ENCODE measurements around the gene FOXN3. TPM values are rescaled to one million over a fixed set of nuclear protein-coding genes. Genes with fewer than 3 reads are reported as not detected.

The FOXN3 gene
- total RNA-seq, 4 donors from 2014 or later = 66.1 to 130 (median 109) TPM

GRCh38 chr14:89309670-89310177 lies 107.3 kb downstream of the FOXN3 start:
- 94% methylated on average over 11 of the region's 11 CpGs; no CpG with 5 or more reads in 1 of the 2 donors for WGBS, 2 donors (ENCODE audit: low coverage in 1 of 2)
- in situ Hi-C loops (cut with MboI; ENCODE audit: low pct_ligation_motif_present in 1 of 4, low pct_unique_long_range_greater_than_20kb in 1 of 4, low sequenced_read_pairs in 3 of 4) (loop anchor here in 1 of 4 donors (10.0 kb wide), 1 partner anchor 605 kb away; no protein-coding TSS in a partner anchor), intact Hi-C loops (cut with DNase I; ENCODE audit: low total_unique reads) (no loop called here)
- H3K36me3 ChIP-seq = no peaks in the 10 kb centered on the region
- peaks cover 13 to 32% (median 18%) of the 10 kb centered on the region in 4 donors for H3K4me1 ChIP-seq
- no peak for DNase-seq
- H3K9me3 ChIP-seq = no peaks in the 10 kb centered on the region
- no peaks in the 10 kb centered on the region for H3K27me3 ChIP-seq
- no peak overlapping the region for H3K27ac ChIP-seq
- TF ChIP-seq POLR2A (IDR thresholded peaks at IDR 0.05) = no peak
- no peak for TF ChIP-seq POLR2AphosphoS5 (IDR thresholded peaks at IDR 0.05)
- TF ChIP-seq EP300 (IDR thresholded peaks at IDR 0.05; ENCODE audit: low read depth) = no peak
- TF ChIP-seq CTCF (IDR thresholded peaks at IDR 0.05) = no peak
- H3K4me3 ChIP-seq = no peak overlapping the region

GRCh38 chr14:89308232-89308959 lies 108.6 kb downstream of the FOXN3 start:
- no peak overlapping the region for H3K4me3 ChIP-seq
- TF ChIP-seq CTCF (IDR thresholded peaks at IDR 0.05) (no peak), EP300 (IDR thresholded peaks at IDR 0.05; ENCODE audit: low read depth) (no peak), POLR2A (IDR thresholded peaks at IDR 0.05) (no peak), POLR2AphosphoS5 (IDR thresholded peaks at IDR 0.05) (no peak)
- in situ Hi-C loops (cut with MboI; ENCODE audit: low pct_ligation_motif_present in 1 of 4, low pct_unique_long_range_greater_than_20kb in 1 of 4, low sequenced_read_pairs in 3 of 4) = loop anchor here in 1 of 4 donors (10.0 kb wide), 1 partner anchor 606 kb away; no protein-coding TSS in a partner anchor
- no peaks in the 10 kb centered on the region for H3K36me3 ChIP-seq
- peaks cover 13 to 42% (median 25%) of the 10 kb centered on the region in 4 donors for H3K4me1 ChIP-seq
- intact Hi-C loops (cut with DNase I; ENCODE audit: low total_unique reads) = no loop called here
- WGBS, 2 donors (ENCODE audit: low coverage in 1 of 2) = 78 to 80% methylated on average over 5 to 10 of the region's 10 CpGs
- no peaks in the 10 kb centered on the region for H3K27me3 ChIP-seq
- H3K27ac ChIP-seq = peak overlapping the region in 2 of 4 donors; percentile 11 to 41
- DNase-seq = no peak
- no peaks in the 10 kb centered on the region for H3K9me3 ChIP-seq

GRCh38 chr14:89307409-89307808 lies 109.6 kb downstream of the FOXN3 start:
- 80 to 93% methylated on average over 8 of the region's 8 CpGs for WGBS, 2 donors (ENCODE audit: low coverage in 1 of 2)
- no peaks in the 10 kb centered on the region for H3K9me3 ChIP-seq
- intact Hi-C loops (cut with DNase I; ENCODE audit: low total_unique reads) (no loop called here), in situ Hi-C loops (cut with MboI; ENCODE audit: low pct_ligation_motif_present in 1 of 4, low pct_unique_long_range_greater_than_20kb in 1 of 4, low sequenced_read_pairs in 3 of 4) (loop anchor here in 1 of 4 donors (10.0 kb wide), 1 partner anchor 607 kb away; no protein-coding TSS in a partner anchor)
- no peaks in the 10 kb centered on the region for H3K36me3 ChIP-seq
- H3K4me3 ChIP-seq = no peak overlapping the region
- no peak overlapping the region for H3K27ac ChIP-seq
- H3K4me1 ChIP-seq = peaks cover 17 to 43% (median 29%) of the 10 kb centered on the region in 4 donors
- DNase-seq = no peak
- H3K27me3 ChIP-seq = no peaks in the 10 kb centered on the region
- TF ChIP-seq EP300 (IDR thresholded peaks at IDR 0.05; ENCODE audit: low read depth) (no peak), CTCF (IDR thresholded peaks at IDR 0.05) (no peak), POLR2AphosphoS5 (IDR thresholded peaks at IDR 0.05) (no peak), POLR2A (IDR thresholded peaks at IDR 0.05) (no peak)

GRCh38 chr14:89304972-89305703 lies 111.9 kb downstream of the FOXN3 start:
- 51 to 59% methylated on average over 12 to 16 of the region's 16 CpGs for WGBS, 2 donors (ENCODE audit: low coverage in 1 of 2)

More at GRCh38 chr14:89304972-89305703, 111.9 kb downstream of the FOXN3 start:
- DNase-seq = peak; percentile 24
- in situ Hi-C loops (cut with MboI; ENCODE audit: low pct_ligation_motif_present in 1 of 4, low pct_unique_long_range_greater_than_20kb in 1 of 4, low sequenced_read_pairs in 3 of 4) (loop anchor here in 1 of 4 donors (10.0 kb wide), 1 partner anchor 610 kb away; no protein-coding TSS in a partner anchor), intact Hi-C loops (cut with DNase I; ENCODE audit: low total_unique reads) (loop anchor here (2.0 kb wide), 1 partner anchor 112 kb away; the partner anchor contains the start of gene FOXN3)
- Histone ChIP-seq H3K4me1 (peaks cover 17 to 43% (median 30%) of the 10 kb centered on the region in 4 donors), H3K4me3 (no peak overlapping the region), H3K27ac (peak overlapping the region; percentile 87 to 93 (median 91)), H3K36me3 (no peaks in the 10 kb centered on the region), H3K27me3 (no peaks in the 10 kb centered on the region), H3K9me3 (no peaks in the 10 kb centered on the region)
- TF ChIP-seq EP300 (IDR thresholded peaks at IDR 0.05; ENCODE audit: low read depth) = peak; percentile 65
- no peak for TF ChIP-seq POLR2A (IDR thresholded peaks at IDR 0.05)
- TF ChIP-seq POLR2AphosphoS5 (IDR thresholded peaks at IDR 0.05) = peak; percentile 58 to 65 (median 64)
- TF ChIP-seq CTCF (IDR thresholded peaks at IDR 0.05) = peak in 1 of 5 experiments; percentile 30

Data from transverse colon (tissue), 4 donors.